HG03196 (cell line): ENCODE results near the gene ITGB2.
A peak's percentile ranks its signal among the peaks of the same experiment; 100 is the strongest.

Experiments used
- ATAC-seq: cut with Tn5 transposase; IDR thresholded peaks from one replicate; pipeline ENCODE4 v1.9.1; 2021; ENCODE audit not compliant: unreplicated experiment

Gene ITGB2

GRCh38 chr21:44955798-44956175 lies 35.1 kb upstream of the ITGB2 start:
- no peak for ATAC-seq

GRCh38 chr21:44955141-44955797 lies 34.6 kb upstream of the ITGB2 start:
- ATAC-seq = no peak

- ATAC-seq = no peak
Observed at GRCh38 chr21:44954281-44954771, 33.6 kb upstream of the ITGB2 start.

- ATAC-seq = no peak
Observed at GRCh38 chr21:44953628-44954021, 32.9 kb upstream of the ITGB2 start.

GRCh38 chr21:44952929-44953627 lies 32.4 kb upstream of the ITGB2 start:
- no peak for ATAC-seq

- no peak for ATAC-seq
Observed at GRCh38 chr21:44952116-44952928, 31.6 kb upstream of the ITGB2 start.

- no peak for ATAC-seq
Observed at GRCh38 chr21:44951186-44951915, 30.7 kb upstream of the ITGB2 start.

- ATAC-seq = no peak
Observed at GRCh38 chr21:44950351-44950750, 29.7 kb upstream of the ITGB2 start.

GRCh38 chr21:44949779-44950198 lies 29.1 kb upstream of the ITGB2 start:
- ATAC-seq = peak; percentile 68

- no peak for ATAC-seq
Observed at GRCh38 chr21:44949161-44949778, 28.6 kb upstream of the ITGB2 start.

- no peak for ATAC-seq
Observed at GRCh38 chr21:44948426-44949120, 27.9 kb upstream of the ITGB2 start.

GRCh38 chr21:44947930-44948331 lies 27.2 kb upstream of the ITGB2 start:
- ATAC-seq = no peak

GRCh38 chr21:44947111-44947929 lies 26.6 kb upstream of the ITGB2 start:
- no peak for ATAC-seq

GRCh38 chr21:44946254-44947041 lies 25.7 kb upstream of the ITGB2 start:
- ATAC-seq = no peak

- no peak for ATAC-seq
Observed at GRCh38 chr21:44944596-44944995, 23.9 kb upstream of the ITGB2 start.

- ATAC-seq = no peak
Observed at GRCh38 chr21:44943686-44944550, 23.2 kb upstream of the ITGB2 start.

- ATAC-seq = no peak
Observed at GRCh38 chr21:44943005-44943685, 22.4 kb upstream of the ITGB2 start.
